Sigmoid colon (tissue), 7 donors: ENCODE results near the gene ISLR2. TPM values are rescaled to one million over a fixed set of nuclear protein-coding genes. Genes with fewer than 3 reads are reported as not detected.

Source experiments
- DNase-seq: peaks from one replicate; pipeline ENCODE4 v3.0.0-alpha.2; 2019
- H3K27ac ChIP-seq, 4 donors: fragments of 200-600 bp; sonication (generic); one replicate each; pipeline ENCODE4 v1.5.1; 2016 to 2019; ENCODE audit warnings: mild to moderate bottlenecking in 1 of 4
- H3K27me3 ChIP-seq, 3 donors: fragments of 200-600 bp; sonication (generic); one replicate each; pipeline ENCODE4 v1.5.1; 2019; ENCODE audit warnings: mild to moderate bottlenecking in 1 of 3
- H3K36me3 ChIP-seq, 4 donors: fragments of 200-600 bp; sonication (generic); one replicate each; pipeline ENCODE4 v1.5.1; 2016 to 2019
- H3K4me1 ChIP-seq, 4 donors: fragments of 200-600 bp; sonication (generic); one replicate each; pipeline ENCODE4 v1.5.1; 2017 to 2019
- H3K4me3 ChIP-seq, 4 donors: fragments of 200-600 bp; sonication (generic); one replicate each; pipeline ENCODE4 v1.5.1; 2017 to 2019; ENCODE audit warnings: mild to moderate bottlenecking in 2 of 4, moderate library complexity in 1 of 4
- H3K9me3 ChIP-seq, 4 donors: fragments of 200-600 bp in 3 of 4; sonication (generic) in 3 of 4; one replicate each; pipeline versions ENCODE4 v1.5.1 to v1.6.1; 2013 to 2019
- CTCF ChIP-seq, 4 experiments: fragments of 450-650 bp in 3 of 4; fragments of 200-600 bp in 1 of 4; IDR thresholded peaks; one replicate each; pipeline ENCODE4 v1.5.1; 2016 to 2019; ENCODE audit warnings: antibody characterized with exemption in 4 of 4, mild to moderate bottlenecking in 3 of 4, moderate library complexity in 2 of 4
- EP300 ChIP-seq, 4 donors: sonication (generic); formaldehyde crosslinking; IDR thresholded peaks; one replicate each; pipeline ENCODE4 v1.6.1; 2017; ENCODE audit warnings: antibody characterized with exemption in 4 of 4
- POLR2A ChIP-seq, 2 donors: fragments of 450-650 bp; IDR thresholded peaks; one replicate each; pipeline ENCODE4 v1.6.1; 2016; ENCODE audit warnings: antibody characterized with exemption in 2 of 2, mild to moderate bottlenecking in 2 of 2, moderate library complexity in 2 of 2
- POLR2AphosphoS5 ChIP-seq, 4 donors: sonication (generic); formaldehyde crosslinking; IDR thresholded peaks; one replicate each; pipeline ENCODE4 v1.6.1; 2017; ENCODE audit warnings: antibody characterized with exemption in 4 of 4
- WGBS, 2 donors: extraction: QIAGEN DNeasy Blood & Tissue Kit; methylation state at CpG; one replicate each; pipeline ENCODE4 v1.1.7; 2013; 5-methylcytosine and 5-hydroxymethylcytosine counted together
- intact Hi-C: fragments of 100-400 bp; cut with DNase I; formaldehyde crosslinking; loops from one replicate; pipeline ENCODE4 v1.15.1; 2023
- polyA plus RNA-seq, 3 donors: library from polyadenylated mRNA; stranded (reverse); fragments of 200-250 nt; gene quantifications; one replicate each; pipeline ENCODE4 v1.2.3, GENCODE V29; 2013
- total RNA-seq, 4 donors: library from RNA; depleted of rRNA; stranded (reverse); fragments of >200 nt; gene quantifications; one replicate each; pipeline ENCODE4 v1.1.0, GENCODE V29; 2016
- donor health status: healthy with polysubstance abuse.
- donor health status: Bipolar disorder and iron deficiency.
- donor health status: healthy.

Gene ISLR2
- total and polyA plus RNA-seq, 7 donors, result 0.16 to 2.2 (median 1.1) TPM; not detected in 2

- DNase-seq, result peak; percentile 82
- H3K4me3 ChIP-seq, result peak overlapping the region; percentile 40 to 51 (median 50)
- H3K4me1 ChIP-seq, result peaks cover 0 to 71% (median 63%) of the 10 kb centered on the region in 4 donors
- 79 to 80% methylated on average over 20 of the region's 20 CpGs for WGBS, 2 donors
- H3K9me3 ChIP-seq, result no peaks in the 10 kb centered on the region
- TF ChIP-seq POLR2A (IDR thresholded peaks at IDR 0.05), result no peak
- TF ChIP-seq POLR2AphosphoS5 (IDR thresholded peaks at IDR 0.05), result peak in 1 of 4 donors; percentile 5
- TF ChIP-seq CTCF (IDR thresholded peaks at IDR 0.05), result no peak
- no peak for TF ChIP-seq EP300 (IDR thresholded peaks at IDR 0.05)
- no peaks in the 10 kb centered on the region for H3K27me3 ChIP-seq
- intact Hi-C loops, result loop anchor here (2.0 kb wide), 1 partner anchor 38 kb away; no protein-coding TSS in a partner anchor
- peaks cover 0 to 8% (median 6%) of the 10 kb centered on the region in 4 donors for H3K36me3 ChIP-seq
- peak overlapping the region; percentile 78 to 89 (median 84) for H3K27ac ChIP-seq
These were observed 44.0 kb downstream of the ISLR2 start for GRCh38 chr15:74174219-74174957.

GRCh38 chr15:74174958-74175253 lies 44.5 kb downstream of the ISLR2 start:
- peak overlapping the region; percentile 40 to 51 (median 50) for H3K4me3 ChIP-seq
- H3K36me3 ChIP-seq, result peaks cover 0 to 8% (median 6%) of the 10 kb centered on the region in 4 donors
- H3K9me3 ChIP-seq, result no peaks in the 10 kb centered on the region
- peaks cover 0 to 76% (median 67%) of the 10 kb centered on the region in 4 donors for H3K4me1 ChIP-seq
- intact Hi-C loops, result loop anchor here (2.0 kb wide), 1 partner anchor 38 kb away; no protein-coding TSS in a partner anchor
- H3K27ac ChIP-seq, result peak overlapping the region; percentile 78 to 89 (median 84)
- TF ChIP-seq EP300 (IDR thresholded peaks at IDR 0.05) (no peak), CTCF (IDR thresholded peaks at IDR 0.05) (no peak), POLR2AphosphoS5 (IDR thresholded peaks at IDR 0.05) (no peak)
- DNase-seq, result no peak
- H3K27me3 ChIP-seq, result no peaks in the 10 kb centered on the region
- WGBS, 2 donors, result 87 to 89% methylated on average over 14 of the region's 14 CpGs

- intact Hi-C loops, result loop anchor here (2.0 kb wide), 1 partner anchor 39 kb away; no protein-coding TSS in a partner anchor
- TF ChIP-seq EP300 (IDR thresholded peaks at IDR 0.05), result no peak
- TF ChIP-seq POLR2A (IDR thresholded peaks at IDR 0.05), result no peak
- TF ChIP-seq POLR2AphosphoS5 (IDR thresholded peaks at IDR 0.05), result no peak
- no peak for TF ChIP-seq CTCF (IDR thresholded peaks at IDR 0.05)
- Histone ChIP-seq H3K4me3 (peak overlapping the region; percentile 40 to 51 (median 50)), H3K9me3 (no peaks in the 10 kb centered on the region), H3K27ac (peak overlapping the region; percentile 78 to 89 (median 84)), H3K4me1 (peaks cover 0 to 78% (median 71%) of the 10 kb centered on the region in 4 donors), H3K36me3 (peaks cover 0 to 8% (median 6%) of the 10 kb centered on the region in 4 donors), H3K27me3 (no peaks in the 10 kb centered on the region)
- 91% methylated on average over 45 of the region's 45 CpGs for WGBS, 2 donors
- DNase-seq, result peak; percentile 63
These were observed 45.1 kb downstream of the ISLR2 start for GRCh38 chr15:74175271-74176191.

GRCh38 chr15:74176262-74177214 lies 46.2 kb downstream of the ISLR2 start:
- no peaks in the 10 kb centered on the region for H3K27me3 ChIP-seq
- no peak overlapping the region for H3K4me3 ChIP-seq
- no peaks in the 10 kb centered on the region for H3K9me3 ChIP-seq
- intact Hi-C loops, result no loop called here
- peak overlapping the region in 2 of 4 donors; percentile 18 to 28 for H3K27ac ChIP-seq
- DNase-seq, result peak; percentile 64
- peaks cover 0 to 8% (median 6%) of the 10 kb centered on the region in 4 donors for H3K36me3 ChIP-seq
- H3K4me1 ChIP-seq, result peaks cover 0 to 78% (median 72%) of the 10 kb centered on the region in 4 donors
- WGBS, 2 donors, result 73 to 84% methylated on average over 10 of the region's 10 CpGs
- TF ChIP-seq POLR2A (IDR thresholded peaks at IDR 0.05) (no peak), EP300 (IDR thresholded peaks at IDR 0.05) (no peak), CTCF (IDR thresholded peaks at IDR 0.05) (no peak), POLR2AphosphoS5 (IDR thresholded peaks at IDR 0.05) (no peak)
